HG03025 (cell line): ENCODE results near the gene PLCB2.

Experiments used
- ATAC-seq: cut with Tn5 transposase; IDR thresholded peaks from one replicate; pipeline ENCODE4 v1.9.1; 2021; ENCODE audit warnings: mild to moderate bottlenecking, moderate library complexity; ENCODE audit not compliant: unreplicated experiment, low FRiP score

Gene PLCB2

DNA sequence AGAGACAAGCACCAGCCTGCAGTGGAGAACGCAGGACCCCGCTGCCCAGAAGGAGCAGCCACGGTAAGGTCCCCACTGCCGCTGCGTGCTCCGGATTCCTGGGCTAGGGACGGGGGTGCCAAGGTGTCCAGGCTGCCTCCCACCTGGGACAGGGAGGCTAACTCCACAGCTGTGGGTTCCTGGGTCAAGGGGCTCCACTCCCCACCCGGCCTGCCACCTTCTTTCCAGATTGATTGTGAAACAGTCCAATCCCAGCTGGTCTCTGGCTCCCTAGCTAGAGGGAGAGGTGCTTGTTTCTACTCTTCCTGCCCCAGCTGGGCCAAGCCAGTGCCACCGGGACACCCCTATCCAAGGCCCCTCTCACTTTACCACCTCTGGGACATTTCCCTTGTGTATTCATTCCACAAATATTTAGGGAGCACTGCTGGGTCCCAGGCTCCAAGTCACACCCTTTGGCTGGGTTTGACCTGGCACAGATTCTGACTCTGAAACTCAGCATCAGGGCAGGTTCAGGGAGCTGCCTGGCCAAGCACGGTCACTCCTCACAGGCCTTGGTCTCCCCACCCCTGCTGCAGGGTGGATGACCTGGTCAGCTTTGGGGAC lies 67.0 kb downstream of the PLCB2 start:
- ATAC-seq, result no peak

DNA sequence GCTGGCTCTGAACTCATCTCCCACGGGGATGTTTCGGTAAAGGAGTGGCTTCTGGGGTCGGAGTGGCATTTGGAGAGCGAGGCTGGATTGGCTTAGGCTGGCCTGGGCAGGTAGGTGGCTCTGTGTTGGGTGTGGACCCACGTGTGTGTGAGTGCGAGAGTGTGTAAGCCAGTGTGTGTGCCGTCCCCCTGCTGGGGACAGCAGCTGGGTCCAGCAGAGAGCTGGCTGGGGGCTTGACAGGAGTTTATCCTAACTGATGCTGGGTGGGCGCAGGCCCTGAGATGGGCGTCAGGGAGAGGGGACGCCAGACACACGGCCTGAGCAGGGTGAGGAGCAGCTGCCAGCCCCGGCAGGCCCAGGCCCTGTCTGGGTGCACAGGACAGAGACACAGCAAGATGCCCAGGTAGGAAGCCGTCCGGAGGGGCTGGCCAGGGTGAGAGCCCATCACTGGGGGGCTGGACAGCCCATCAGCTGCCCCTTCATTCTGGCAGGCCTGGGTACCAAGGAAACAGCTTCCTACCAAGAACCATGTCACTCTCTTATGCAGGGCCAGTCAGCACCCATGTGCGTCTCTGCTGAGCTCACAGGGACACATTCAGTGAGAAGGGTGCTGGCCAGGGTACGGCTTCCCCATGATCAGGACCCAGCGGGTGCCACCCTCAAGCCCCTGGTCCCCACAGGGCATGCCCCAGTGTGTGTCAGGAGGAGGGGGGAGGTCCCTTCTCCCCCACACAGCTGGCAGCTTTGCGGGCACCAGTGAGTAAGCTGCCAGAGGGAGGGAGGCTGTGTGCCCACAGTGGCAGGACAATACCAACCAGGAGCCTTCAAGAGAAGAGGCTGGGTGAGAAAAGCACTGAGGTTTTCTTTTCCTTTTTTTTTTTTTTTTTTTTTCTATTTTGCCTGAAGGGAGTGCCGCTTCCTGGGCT lies 67.8 kb downstream of the PLCB2 start:
- no peak for ATAC-seq

DNA sequence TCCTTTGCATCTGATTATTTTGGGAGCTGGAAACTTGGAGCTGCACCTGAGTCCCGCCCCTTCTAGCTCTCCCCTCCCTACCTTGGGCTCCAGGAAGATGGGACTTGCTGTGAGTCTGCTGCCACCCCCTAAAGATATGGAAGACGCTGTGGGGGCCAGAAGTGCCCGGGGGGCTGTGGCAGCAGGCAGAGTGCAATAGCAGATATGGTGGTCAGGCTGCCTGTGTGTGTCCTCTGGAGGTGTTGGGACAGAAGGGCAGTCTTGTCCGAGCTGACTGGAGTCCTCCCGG lies 68.4 kb downstream of the PLCB2 start:
- ATAC-seq, result no peak

DNA sequence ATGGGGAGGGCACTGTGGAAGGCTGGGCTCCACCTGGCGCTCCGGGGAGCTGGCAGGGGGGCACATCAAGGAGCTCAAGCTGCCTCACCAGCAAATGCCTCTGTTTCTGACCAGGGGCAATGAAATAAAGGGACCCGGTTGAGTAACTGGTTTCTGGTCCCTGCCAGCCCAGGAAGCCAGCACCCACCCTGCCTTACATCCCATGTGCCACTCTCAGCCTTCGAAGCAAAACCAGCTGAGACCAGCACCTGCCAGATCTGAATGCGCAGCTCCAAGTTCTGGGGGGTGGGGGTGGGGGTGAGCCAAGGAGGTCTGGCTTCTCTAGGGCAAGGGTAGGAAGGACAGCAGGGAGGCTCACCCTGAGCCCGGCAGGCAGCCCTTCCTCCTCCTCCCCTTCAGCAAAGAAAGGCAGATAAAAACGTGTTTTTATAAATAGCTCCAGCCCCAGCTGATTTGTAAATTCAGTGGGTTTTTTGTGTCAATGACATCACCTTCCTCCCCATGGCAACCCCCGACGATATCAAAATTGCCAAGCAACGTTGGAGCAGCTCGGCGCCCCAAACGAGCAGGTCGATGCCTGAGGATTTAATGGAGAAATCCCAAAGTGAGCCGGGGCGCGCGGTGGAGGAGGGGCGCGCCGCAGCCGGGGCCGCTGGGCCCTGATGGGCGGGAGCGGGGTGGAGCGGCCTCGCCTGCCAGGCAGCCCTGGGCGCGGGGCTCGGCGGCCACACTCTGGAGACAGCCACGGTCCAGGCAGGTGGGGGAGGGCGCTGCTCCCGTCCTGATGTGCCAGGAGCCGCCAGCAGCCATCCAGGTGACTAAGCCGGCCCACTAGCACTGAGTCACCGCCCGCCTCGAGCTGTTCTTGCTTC lies 69.0 kb downstream of the PLCB2 start, which contains the start of gene PAK6:
PAK6 (plus strand) TSS at position 532 of the 872 bp plus-strand sequence. CDS start 25,723 bp downstream, outside the sequence.
- ATAC-seq, result no peak
